Trophoblast cell (in vitro differentiated cells and primary cell): ENCODE data around the gene RSBN1L.

Experiments
- DNase-seq, 2 donors: peaks; one replicate each; pipeline ENCODE4 v3.0.0-alpha.2; 2016
- H2AFZ ChIP-seq: 2 replicates; pipeline ENCODE4 v1.6.1; 2013; ENCODE audit warnings: low read length, moderate library complexity, mild to moderate bottlenecking; ENCODE audit not compliant: insufficient read depth, poor library complexity
- H2AK5ac ChIP-seq: 2 replicates; pipeline ENCODE4 v1.6.1; 2013; ENCODE audit warnings: mild to moderate bottlenecking, low read length
- H2BK120ac ChIP-seq: 2 replicates; pipeline ENCODE4 v1.6.1; 2013; ENCODE audit warnings: low read length, mild to moderate bottlenecking, moderate library complexity; ENCODE audit not compliant: insufficient read depth, poor library complexity
- H2BK12ac ChIP-seq: 2 replicates; pipeline ENCODE4 v1.6.1; 2013; ENCODE audit warnings: mild to moderate bottlenecking, low read length, moderate library complexity
- H2BK5ac ChIP-seq: 2 replicates; pipeline ENCODE4 v1.6.1; 2013; ENCODE audit warnings: low read length, low read depth, moderate library complexity, mild to moderate bottlenecking; ENCODE audit not compliant: poor library complexity
- H3K14ac ChIP-seq: 2 replicates; pipeline ENCODE4 v1.6.1; 2013; ENCODE audit warnings: mild to moderate bottlenecking, low read length
- H3K18ac ChIP-seq: 2 replicates; pipeline ENCODE4 v1.6.1; 2013; ENCODE audit warnings: mild to moderate bottlenecking, low read length
- H3K23ac ChIP-seq: 2 replicates; pipeline ENCODE4 v1.6.1; 2013; ENCODE audit warnings: low read length
- H3K27ac ChIP-seq: 2 replicates; pipeline ENCODE4 v1.5.1; 2013; ENCODE audit warnings: low read depth, mild to moderate bottlenecking, inconsistent platforms, low read length, moderate library complexity
- H3K27me3 ChIP-seq: 2 replicates; pipeline ENCODE4 v1.6.1; 2013; ENCODE audit warnings: inconsistent platforms, mild to moderate bottlenecking, low read length, moderate library complexity; ENCODE audit not compliant: insufficient read depth
- H3K36me3 ChIP-seq, 2 experiments: 1 replicate in 1 of 2; 2 replicates in 1 of 2; pipeline ENCODE4 v1.6.1; 2013; ENCODE audit warnings: low read length in 2 of 2, mild to moderate bottlenecking in 2 of 2, moderate library complexity in 1 of 2; ENCODE audit not compliant: insufficient read depth in 2 of 2, control insufficient read depth in 1 of 2
- H3K4ac ChIP-seq: 2 replicates; pipeline ENCODE4 v1.6.1; 2013; ENCODE audit warnings: low read depth, mild to moderate bottlenecking, low read length, moderate library complexity
- H3K4me1 ChIP-seq, 2 experiments: 1 replicate in 1 of 2; 2 replicates in 1 of 2; pipeline ENCODE4 v1.6.1; 2013; ENCODE audit warnings: low read length in 2 of 2, mild to moderate bottlenecking in 2 of 2, moderate library complexity in 1 of 2; ENCODE audit not compliant: insufficient read depth in 2 of 2, control insufficient read depth in 1 of 2
- H3K4me2 ChIP-seq: 2 replicates; pipeline ENCODE4 v1.6.1; 2013; ENCODE audit warnings: inconsistent platforms, mild to moderate bottlenecking, low read length, moderate library complexity
- H3K4me3 ChIP-seq: 2 replicates; pipeline ENCODE4 v1.5.1; 2013; ENCODE audit warnings: mild to moderate bottlenecking, low read depth, low read length, inconsistent platforms
- H3K79me1 ChIP-seq: one replicate; pipeline ENCODE4 v1.6.1; 2013; ENCODE audit warnings: low read length
- H3K79me2 ChIP-seq: 2 replicates; pipeline ENCODE4 v1.6.1; 2013; ENCODE audit warnings: low read length, mild to moderate bottlenecking; ENCODE audit not compliant: control insufficient read depth, insufficient read depth, poor library complexity
- H3K9ac ChIP-seq: 2 replicates; pipeline ENCODE4 v1.6.1; 2013; ENCODE audit warnings: mild to moderate bottlenecking, low read length
- H3K9me3 ChIP-seq: 2 replicates; pipeline ENCODE4 v1.6.1; 2013; ENCODE audit warnings: low read depth, mild to moderate bottlenecking, control low read depth, inconsistent platforms, low read length; ENCODE audit not compliant: insufficient read depth
- H4K12ac ChIP-seq: 2 replicates; pipeline ENCODE4 v1.6.1; 2013; ENCODE audit warnings: low read depth, mild to moderate bottlenecking, low read length, moderate library complexity
- H4K8ac ChIP-seq: 2 replicates; pipeline ENCODE4 v1.6.1; 2013; ENCODE audit warnings: low read depth, mild to moderate bottlenecking, low read length, moderate library complexity
- H4K91ac ChIP-seq: one replicate; pipeline ENCODE4 v1.6.1; 2013; ENCODE audit warnings: low read depth, mild to moderate bottlenecking, low read length, moderate library complexity
- WGBS: extraction: QIAGEN DNeasy Blood & Tissue Kit; methylation state at CpG from one replicate; pipeline ENCODE4 v1.1.7; 2013; ENCODE audit warnings: missing lambda C conversion rate; ENCODE audit not compliant: insufficient read length, insufficient coverage; ENCODE audit errors: extremely low coverage; 5-methylcytosine and 5-hydroxymethylcytosine counted together

RSBN1L gene

GRCh38 chr7:77788327-77788902 lies 92.2 kb downstream of the RSBN1L start:
- Histone ChIP-seq H3K14ac (no peak overlapping the region), H3K18ac (no peak overlapping the region), H3K4me2 (no peak overlapping the region), H3K9ac (no peak overlapping the region), H2AK5ac (no peak overlapping the region), H2BK12ac (no peak overlapping the region), H3K9me3 (no peaks in the 10 kb centered on the region), H3K23ac (no peak overlapping the region), H4K91ac (no peak overlapping the region), H2AFZ (no peak overlapping the region), H3K4me1 (no peaks in the 10 kb centered on the region), H3K79me1 (no peaks in the 10 kb centered on the region), H2BK5ac (no peak overlapping the region), H3K4me3 (no peak overlapping the region), H4K8ac (no peak overlapping the region), H3K36me3 (peaks cover 0 to 2% of the 10 kb centered on the region in 2 experiments), H3K79me2 (no peaks in the 10 kb centered on the region), H3K27ac (no peak overlapping the region), H3K27me3 (no peaks in the 10 kb centered on the region), H3K4ac (no peak overlapping the region), H4K12ac (no peak overlapping the region), H2BK120ac (no peak overlapping the region)
- no peak for DNase-seq
- WGBS: no CpG with 5 or more reads among the region's 2 CpGs

GRCh38 chr7:77791336-77791735 lies 95.1 kb downstream of the RSBN1L start:
- Histone ChIP-seq H3K9ac (no peak overlapping the region), H2BK12ac (no peak overlapping the region), H4K12ac (no peak overlapping the region), H4K8ac (no peak overlapping the region), H3K9me3 (no peaks in the 10 kb centered on the region), H3K79me1 (no peaks in the 10 kb centered on the region), H2BK120ac (no peak overlapping the region), H3K14ac (no peak overlapping the region), H2AK5ac (no peak overlapping the region), H3K23ac (no peak overlapping the region), H2AFZ (no peak overlapping the region), H3K4me2 (no peak overlapping the region), H3K4ac (no peak overlapping the region), H3K79me2 (no peaks in the 10 kb centered on the region), H4K91ac (no peak overlapping the region), H3K4me3 (no peak overlapping the region), H3K36me3 (peaks cover 5 to 7% of the 10 kb centered on the region in 2 experiments), H3K18ac (no peak overlapping the region), H3K4me1 (no peaks in the 10 kb centered on the region), H2BK5ac (no peak overlapping the region), H3K27ac (no peak overlapping the region), H3K27me3 (no peaks in the 10 kb centered on the region)
- DNase-seq: no peak
- no CpG with 5 or more reads among the region's 6 CpGs for WGBS

GRCh38 chr7:77791956-77792355 lies 95.7 kb downstream of the RSBN1L start:
- Histone ChIP-seq H3K4me1 (no peaks in the 10 kb centered on the region), H3K23ac (no peak overlapping the region), H4K12ac (no peak overlapping the region), H3K4me2 (no peak overlapping the region), H3K9ac (no peak overlapping the region), H2BK12ac (no peak overlapping the region), H3K27me3 (no peaks in the 10 kb centered on the region), H3K27ac (no peak overlapping the region), H4K91ac (no peak overlapping the region), H3K14ac (no peak overlapping the region), H3K79me2 (no peaks in the 10 kb centered on the region), H3K79me1 (no peaks in the 10 kb centered on the region), H2AFZ (no peak overlapping the region), H3K9me3 (no peaks in the 10 kb centered on the region), H3K18ac (no peak overlapping the region), H4K8ac (no peak overlapping the region), H3K4me3 (no peak overlapping the region), H2BK120ac (no peak overlapping the region), H2BK5ac (no peak overlapping the region), H3K36me3 (peaks cover 5 to 7% of the 10 kb centered on the region in 2 experiments), H3K4ac (no peak overlapping the region), H2AK5ac (no peak overlapping the region)
- WGBS: no CpG with 5 or more reads among the region's 2 CpGs
- no peak for DNase-seq

GRCh38 chr7:77794000-77794399 lies 97.7 kb downstream of the RSBN1L start:
- peaks cover 9% of the 10 kb centered on the region for H3K79me2 ChIP-seq
- no peak overlapping the region for H4K8ac ChIP-seq
- H3K9ac ChIP-seq: no peak overlapping the region
- H2BK12ac ChIP-seq: no peak overlapping the region
- H2BK120ac ChIP-seq: no peak overlapping the region
- no peak overlapping the region for H4K12ac ChIP-seq
- H4K91ac ChIP-seq: no peak overlapping the region
- H3K27ac ChIP-seq: no peak overlapping the region
- H3K36me3 ChIP-seq: peaks cover 5 to 7% of the 10 kb centered on the region in 2 experiments
- no peak overlapping the region for H3K4ac ChIP-seq
- H3K23ac ChIP-seq: no peak overlapping the region
- H2BK5ac ChIP-seq: no peak overlapping the region
- H3K27me3 ChIP-seq: no peaks in the 10 kb centered on the region
- H3K18ac ChIP-seq: no peak overlapping the region
- no peak overlapping the region for H3K4me2 ChIP-seq
- no peak overlapping the region for H2AFZ ChIP-seq
- H3K4me1 ChIP-seq: no peaks in the 10 kb centered on the region
- DNase-seq: no peak
- H3K9me3 ChIP-seq: no peaks in the 10 kb centered on the region
- H3K14ac ChIP-seq: no peak overlapping the region
- H3K4me3 ChIP-seq: no peak overlapping the region
- peaks cover 9% of the 10 kb centered on the region for H3K79me1 ChIP-seq
- H2AK5ac ChIP-seq: no peak overlapping the region
- WGBS: no CpG with 5 or more reads among the region's 4 CpGs
